Upper lobe of left lung (tissue), 6 donors: ENCODE results near the gene SPRED1. TPM values are rescaled to one million over a fixed set of nuclear protein-coding genes. Genes with fewer than 3 reads are reported as not detected.
A peak's percentile ranks its signal among the peaks of the same experiment; 100 is the strongest.

Experiments
- ATAC-seq, 2 donors: fragments of 200-7000 bp; cut with Tn5 transposase; one replicate each; pipeline ENCODE4 v1.9.1; 2022; ENCODE audit warnings: mild to moderate bottlenecking in 2 of 2, moderate library complexity in 2 of 2; ENCODE audit not compliant: low FRiP score in 2 of 2
- DNase-seq, 2 donors: peaks; one replicate each; pipeline ENCODE4 v3.0.0-alpha.2; 2019 to 2020
- H3K27ac ChIP-seq, 4 donors: fragments of 200-600 bp; sonication (generic); one replicate each; pipeline ENCODE4 v1.5.1; 2016 to 2019
- H3K27me3 ChIP-seq, 4 donors: fragments of 200-600 bp; sonication (generic); one replicate each; pipeline ENCODE4 v1.5.1; 2017 to 2019
- H3K36me3 ChIP-seq, 4 donors: fragments of 200-600 bp; sonication (generic); one replicate each; pipeline ENCODE4 v1.5.1; 2016 to 2019
- H3K4me1 ChIP-seq, 4 donors: fragments of 200-600 bp; sonication (generic); one replicate each; pipeline ENCODE4 v1.5.1; 2018 to 2019
- H3K4me3 ChIP-seq, 4 donors: fragments of 200-600 bp; sonication (generic); one replicate each; pipeline ENCODE4 v1.5.1; 2017 to 2019; ENCODE audit warnings: mild to moderate bottlenecking in 2 of 4, moderate library complexity in 1 of 4
- H3K9me3 ChIP-seq, 4 donors: fragments of 200-600 bp; sonication (generic); one replicate each; pipeline ENCODE4 v1.5.1; 2018 to 2019
- CTCF ChIP-seq, 6 experiments: fragments of 450-650 bp in 4 of 6; fragments of 200-600 bp in 2 of 6; sonication (generic) in 2 of 6; IDR thresholded peaks; one replicate each; pipeline ENCODE4 v1.5.1; 2016 to 2019; ENCODE audit warnings: antibody characterized with exemption in 6 of 6
- EP300 ChIP-seq, 4 donors: sonication (generic); formaldehyde crosslinking; IDR thresholded peaks; one replicate each; pipeline ENCODE4 v1.5.1; 2017; ENCODE audit warnings: antibody characterized with exemption in 4 of 4, control low read depth in 2 of 4
- POLR2A ChIP-seq, 4 donors: fragments of 450-650 bp; IDR thresholded peaks; one replicate each; pipeline ENCODE4 v1.5.1; 2016 to 2017; ENCODE audit warnings: antibody characterized with exemption in 4 of 4, mild to moderate bottlenecking in 2 of 4
- POLR2AphosphoS5 ChIP-seq, 2 donors: sonication (generic); formaldehyde crosslinking; IDR thresholded peaks; one replicate each; pipeline ENCODE4 v1.5.1; 2017; ENCODE audit warnings: antibody characterized with exemption in 2 of 2
- WGBS, 2 donors: methylation state at CpG; one replicate each; pipeline ENCODE4 v1.1.5; 2017 to 2018; 5-methylcytosine and 5-hydroxymethylcytosine counted together
- total RNA-seq, 6 donors: library from RNA; depleted of rRNA in 4 of 6; stranded (reverse); fragments of >200 nt in 4 of 6; gene quantifications; one replicate each; pipeline versions ENCODE4 v1.1.0 to v1.2.1, GENCODE V29; 2016 to 2021
- donor health status: DM: no; HTN: no; CAD: no; lungs with moderate emphysema.
- donor health status: DM: no; HTN: yes; CAD: no; lungs with severe emphysema.

Gene SPRED1
- total RNA-seq, 6 donors from 2014 or later, result 30.9 to 73.4 (median 46.1) TPM

GRCh38 chr15:38374556-38374955 is 121.9 kb downstream of the SPRED1 start:
- Histone ChIP-seq H3K36me3 (no peaks in the 10 kb centered on the region), H3K27me3 (no peaks in the 10 kb centered on the region), H3K4me1 (peaks cover 3 to 8% (median 4%) of the 10 kb centered on the region in 4 donors), H3K27ac (no peak overlapping the region), H3K4me3 (no peak overlapping the region), H3K9me3 (no peaks in the 10 kb centered on the region)
- WGBS, 2 donors, result 65 to 70% methylated on average over 4 of the region's 4 CpGs
- ATAC-seq (peak in 1 of 2 donors; percentile 66), DNase-seq (no peak)
- TF ChIP-seq CTCF (IDR thresholded peaks at IDR 0.05) (no peak), POLR2AphosphoS5 (IDR thresholded peaks at IDR 0.05) (no peak), POLR2A (IDR thresholded peaks at IDR 0.05) (no peak), EP300 (IDR thresholded peaks at IDR 0.05) (no peak)

- WGBS, 2 donors, result 67 to 85% methylated on average over 2 of the region's 2 CpGs
- Histone ChIP-seq H3K4me3 (no peak overlapping the region), H3K27me3 (no peaks in the 10 kb centered on the region), H3K36me3 (no peaks in the 10 kb centered on the region), H3K9me3 (no peaks in the 10 kb centered on the region), H3K27ac (no peak overlapping the region), H3K4me1 (peaks cover 3 to 8% (median 4%) of the 10 kb centered on the region in 4 donors)
- no peak for DNase-seq
- no peak for ATAC-seq
- TF ChIP-seq EP300 (IDR thresholded peaks at IDR 0.05) (no peak), POLR2A (IDR thresholded peaks at IDR 0.05) (no peak), CTCF (IDR thresholded peaks at IDR 0.05) (no peak), POLR2AphosphoS5 (IDR thresholded peaks at IDR 0.05) (no peak)
Measured at GRCh38 chr15:38376081-38376480, 123.4 kb downstream of the SPRED1 start.

- peak overlapping the region in 3 of 4 donors; percentile 24 to 51 (median 40) for H3K27ac ChIP-seq
Measured at GRCh38 chr15:38377636-38378035, 125.0 kb downstream of the SPRED1 start.

GRCh38 chr15:38378161-38378560 is 125.5 kb downstream of the SPRED1 start:
- Histone ChIP-seq H3K27ac (peak overlapping the region in 3 of 4 donors; percentile 24 to 51 (median 40)), H3K4me3 (no peak overlapping the region), H3K9me3 (no peaks in the 10 kb centered on the region), H3K27me3 (no peaks in the 10 kb centered on the region), H3K4me1 (peaks cover 3 to 8% (median 4%) of the 10 kb centered on the region in 4 donors), H3K36me3 (no peaks in the 10 kb centered on the region)
- peak; percentile 43 to 62 for ATAC-seq
- WGBS, 2 donors, result 15 to 16% methylated on average over 10 of the region's 10 CpGs
- DNase-seq, result peak in 1 of 2 donors; percentile 30
- no peak for TF ChIP-seq POLR2A (IDR thresholded peaks at IDR 0.05)
- no peak for TF ChIP-seq CTCF (IDR thresholded peaks at IDR 0.05)
- TF ChIP-seq POLR2AphosphoS5 (IDR thresholded peaks at IDR 0.05), result no peak
- no peak for TF ChIP-seq EP300 (IDR thresholded peaks at IDR 0.05)

More at GRCh38 chr15:38377636-38378035, 125.0 kb downstream of the SPRED1 start:
- 48 to 51% methylated on average over 1 of the region's 1 CpG for WGBS, 2 donors
- TF ChIP-seq POLR2A (IDR thresholded peaks at IDR 0.05) (no peak), EP300 (IDR thresholded peaks at IDR 0.05) (no peak), CTCF (IDR thresholded peaks at IDR 0.05) (no peak), POLR2AphosphoS5 (IDR thresholded peaks at IDR 0.05) (no peak)
- H3K27me3 ChIP-seq, result no peaks in the 10 kb centered on the region
- H3K4me1 ChIP-seq, result peaks cover 3 to 8% (median 4%) of the 10 kb centered on the region in 4 donors
- DNase-seq (no peak), ATAC-seq (peak in 1 of 2 donors; percentile 13)
- no peaks in the 10 kb centered on the region for H3K9me3 ChIP-seq
- no peaks in the 10 kb centered on the region for H3K36me3 ChIP-seq
- H3K4me3 ChIP-seq, result no peak overlapping the region

- peak; percentile 69 to 82 (median 77) for TF ChIP-seq CTCF (IDR thresholded peaks at IDR 0.05)
- no peak for TF ChIP-seq POLR2AphosphoS5 (IDR thresholded peaks at IDR 0.05)
- ATAC-seq (peak; percentile 84 to 85), DNase-seq (peak in 1 of 2 donors; percentile 60)
- no peaks in the 10 kb centered on the region for H3K36me3 ChIP-seq
- no peaks in the 10 kb centered on the region for H3K9me3 ChIP-seq
- H3K27ac ChIP-seq, result no peak overlapping the region
- no peak overlapping the region for H3K4me3 ChIP-seq
- 65 to 72% methylated on average over 3 of the region's 3 CpGs for WGBS, 2 donors
- H3K27me3 ChIP-seq, result no peaks in the 10 kb centered on the region
- H3K4me1 ChIP-seq, result no peaks in the 10 kb centered on the region
Measured at GRCh38 chr15:38389924-38390542, 137.4 kb downstream of the SPRED1 start.
